ENCODE results near the gene MEGF6. TPM values are rescaled to one million over a fixed set of nuclear protein-coding genes. Genes with fewer than 3 reads are reported as not detected.

The MEGF6 gene
- total RNA-seq, 1 donor from 2014 or later = 64.7 TPM

- Mint-ChIP-seq H3K4me1 (ENCODE audit: low read depth, unreplicated experiment) (no peaks in the 10 kb centered on the region), H3K4me3 (ENCODE audit: unreplicated experiment) (no peak overlapping the region), H3K36me3 (ENCODE audit: unreplicated experiment) (no peaks in the 10 kb centered on the region), H3K27ac (ENCODE audit: unreplicated experiment) (no peak overlapping the region), H3K27me3 (ENCODE audit: unreplicated experiment) (no peaks in the 10 kb centered on the region), H3K9me3 (ENCODE audit: unreplicated experiment) (peaks cover 3% of the 10 kb centered on the region)
- TF ChIP-seq, protein P1, sequence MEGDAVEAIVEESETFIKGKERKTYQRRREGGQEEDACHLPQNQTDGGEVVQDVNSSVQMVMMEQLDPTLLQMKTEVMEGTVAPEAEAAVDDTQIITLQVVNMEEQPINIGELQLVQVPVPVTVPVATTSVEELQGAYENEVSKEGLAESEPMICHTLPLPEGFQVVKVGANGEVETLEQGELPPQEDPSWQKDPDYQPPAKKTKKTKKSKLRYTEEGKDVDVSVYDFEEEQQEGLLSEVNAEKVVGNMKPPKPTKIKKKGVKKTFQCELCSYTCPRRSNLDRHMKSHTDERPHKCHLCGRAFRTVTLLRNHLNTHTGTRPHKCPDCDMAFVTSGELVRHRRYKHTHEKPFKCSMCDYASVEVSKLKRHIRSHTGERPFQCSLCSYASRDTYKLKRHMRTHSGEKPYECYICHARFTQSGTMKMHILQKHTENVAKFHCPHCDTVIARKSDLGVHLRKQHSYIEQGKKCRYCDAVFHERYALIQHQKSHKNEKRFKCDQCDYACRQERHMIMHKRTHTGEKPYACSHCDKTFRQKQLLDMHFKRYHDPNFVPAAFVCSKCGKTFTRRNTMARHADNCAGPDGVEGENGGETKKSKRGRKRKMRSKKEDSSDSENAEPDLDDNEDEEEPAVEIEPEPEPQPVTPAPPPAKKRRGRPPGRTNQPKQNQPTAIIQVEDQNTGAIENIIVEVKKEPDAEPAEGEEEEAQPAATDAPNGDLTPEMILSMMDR (IDR thresholded peaks at IDR 0.05; ENCODE audit: partially characterized antibody, unreplicated experiment) = no peak
- DNase-seq = no peak
Measured at GRCh38 chr1:3501856-3502640, 109.3 kb downstream of the MEGF6 start.

GRCh38 chr1:3501437-3501836, 109.9 kb downstream of the MEGF6 start:
- no peaks in the 10 kb centered on the region for H3K36me3 Mint-ChIP-seq (ENCODE audit: unreplicated experiment)
- no peak overlapping the region for H3K27ac Mint-ChIP-seq (ENCODE audit: unreplicated experiment)
- TF ChIP-seq, protein P1 (IDR thresholded peaks at IDR 0.05; ENCODE audit: partially characterized antibody, unreplicated experiment) = no peak
- H3K4me1 Mint-ChIP-seq (ENCODE audit: low read depth, unreplicated experiment) = no peaks in the 10 kb centered on the region
- DNase-seq = no peak
- H3K9me3 Mint-ChIP-seq (ENCODE audit: unreplicated experiment) = peaks cover 3% of the 10 kb centered on the region
- no peaks in the 10 kb centered on the region for H3K27me3 Mint-ChIP-seq (ENCODE audit: unreplicated experiment)
- no peak overlapping the region for H3K4me3 Mint-ChIP-seq (ENCODE audit: unreplicated experiment)

GRCh38 chr1:3500265-3500835, 111.0 kb downstream of the MEGF6 start:
- no peaks in the 10 kb centered on the region for H3K36me3 Mint-ChIP-seq (ENCODE audit: unreplicated experiment)
- TF ChIP-seq, protein P1 (IDR thresholded peaks at IDR 0.05; ENCODE audit: partially characterized antibody, unreplicated experiment) = no peak
- H3K4me3 Mint-ChIP-seq (ENCODE audit: unreplicated experiment) = no peak overlapping the region
- H3K9me3 Mint-ChIP-seq (ENCODE audit: unreplicated experiment) = peaks cover 3% of the 10 kb centered on the region
- no peaks in the 10 kb centered on the region for H3K27me3 Mint-ChIP-seq (ENCODE audit: unreplicated experiment)
- H3K27ac Mint-ChIP-seq (ENCODE audit: unreplicated experiment) = no peak overlapping the region
- no peaks in the 10 kb centered on the region for H3K4me1 Mint-ChIP-seq (ENCODE audit: low read depth, unreplicated experiment)
- DNase-seq = no peak

- Mint-ChIP-seq H3K36me3 (ENCODE audit: unreplicated experiment) (no peaks in the 10 kb centered on the region), H3K9me3 (ENCODE audit: unreplicated experiment) (peaks cover 3% of the 10 kb centered on the region), H3K27ac (ENCODE audit: unreplicated experiment) (no peak overlapping the region), H3K27me3 (ENCODE audit: unreplicated experiment) (no peaks in the 10 kb centered on the region), H3K4me1 (ENCODE audit: low read depth, unreplicated experiment) (no peaks in the 10 kb centered on the region), H3K4me3 (ENCODE audit: unreplicated experiment) (no peak overlapping the region)
- TF ChIP-seq, protein P1 (IDR thresholded peaks at IDR 0.05; ENCODE audit: partially characterized antibody, unreplicated experiment) = no peak
- DNase-seq = no peak
Measured at GRCh38 chr1:3499611-3500010, 111.7 kb downstream of the MEGF6 start.

DNA sequence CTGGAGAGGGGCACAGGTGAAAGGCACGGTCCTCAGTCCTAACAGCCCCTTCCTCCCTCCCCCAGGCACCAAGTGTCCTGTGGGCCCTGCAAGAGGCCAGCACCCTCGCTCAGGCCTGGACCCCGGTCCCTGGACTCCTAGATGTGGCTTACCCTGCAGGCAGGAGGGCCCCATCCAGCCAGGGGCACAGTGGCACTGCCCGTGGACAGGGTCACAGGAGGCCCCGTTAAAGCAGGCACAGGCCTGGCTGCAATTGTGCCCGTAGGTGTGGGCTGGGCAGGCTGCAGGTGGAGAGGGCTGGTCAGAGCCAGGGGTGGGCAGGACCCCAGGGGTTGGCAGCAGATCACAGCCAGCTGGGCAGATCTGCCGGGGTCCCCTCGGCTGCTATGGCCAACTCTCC, 112.3 kb downstream of the MEGF6 start:
- TF ChIP-seq, protein P1 (IDR thresholded peaks at IDR 0.05; ENCODE audit: partially characterized antibody, unreplicated experiment) = no peak
- H3K36me3 Mint-ChIP-seq (ENCODE audit: unreplicated experiment) = no peaks in the 10 kb centered on the region
- no peak overlapping the region for H3K27ac Mint-ChIP-seq (ENCODE audit: unreplicated experiment)
- H3K27me3 Mint-ChIP-seq (ENCODE audit: unreplicated experiment) = no peaks in the 10 kb centered on the region
- peaks cover 3% of the 10 kb centered on the region for H3K9me3 Mint-ChIP-seq (ENCODE audit: unreplicated experiment)
- H3K4me1 Mint-ChIP-seq (ENCODE audit: low read depth, unreplicated experiment) = no peaks in the 10 kb centered on the region
- DNase-seq = no peak
- no peak overlapping the region for H3K4me3 Mint-ChIP-seq (ENCODE audit: unreplicated experiment)
